ENCODE results near the gene EGFR.

DNA sequence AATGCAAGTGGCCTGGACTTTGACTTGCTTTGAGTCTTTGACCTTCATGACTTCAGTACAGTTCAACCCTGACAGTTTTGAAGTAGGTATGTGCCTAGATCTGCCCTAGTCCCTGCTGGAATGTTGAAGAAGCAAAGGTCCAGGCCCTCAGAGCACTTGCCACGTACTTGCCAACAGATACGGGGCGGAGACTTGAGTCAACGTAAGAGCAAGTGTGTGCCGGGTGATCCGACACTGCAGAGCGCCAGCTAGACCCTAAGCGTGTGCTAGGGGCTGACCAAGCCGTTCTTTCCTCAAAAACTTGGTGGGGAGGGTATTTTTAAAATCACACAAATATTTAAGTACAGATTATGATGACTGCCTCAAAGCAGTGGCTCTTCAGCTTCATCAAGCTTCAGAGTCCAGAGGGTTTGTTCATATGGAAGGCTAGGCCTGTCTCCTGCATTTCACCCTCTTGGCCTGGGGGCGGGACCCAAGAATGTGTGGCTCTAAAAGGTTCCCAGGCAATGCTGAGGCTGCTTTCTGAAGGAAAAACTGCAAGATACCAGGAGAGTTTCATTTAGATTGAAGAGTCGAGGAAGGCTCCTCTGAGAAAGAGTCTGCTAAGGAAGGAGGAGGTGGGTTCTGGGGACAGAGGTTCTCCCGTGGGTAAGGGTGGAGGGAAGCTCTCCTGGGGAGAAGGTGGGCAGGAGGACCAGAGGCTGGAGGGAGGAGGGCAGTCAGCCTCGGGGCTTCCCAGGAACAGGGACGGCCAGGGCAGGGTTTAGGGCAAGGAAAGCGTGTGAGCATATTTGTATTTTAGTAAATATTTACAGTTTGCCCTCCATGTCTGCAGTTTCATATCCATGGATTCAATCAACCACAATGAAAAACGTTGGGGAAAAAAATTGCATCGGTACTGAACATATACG lies 160.3 kb downstream of the EGFR start:
- TF ChIP-seq, protein P1, sequence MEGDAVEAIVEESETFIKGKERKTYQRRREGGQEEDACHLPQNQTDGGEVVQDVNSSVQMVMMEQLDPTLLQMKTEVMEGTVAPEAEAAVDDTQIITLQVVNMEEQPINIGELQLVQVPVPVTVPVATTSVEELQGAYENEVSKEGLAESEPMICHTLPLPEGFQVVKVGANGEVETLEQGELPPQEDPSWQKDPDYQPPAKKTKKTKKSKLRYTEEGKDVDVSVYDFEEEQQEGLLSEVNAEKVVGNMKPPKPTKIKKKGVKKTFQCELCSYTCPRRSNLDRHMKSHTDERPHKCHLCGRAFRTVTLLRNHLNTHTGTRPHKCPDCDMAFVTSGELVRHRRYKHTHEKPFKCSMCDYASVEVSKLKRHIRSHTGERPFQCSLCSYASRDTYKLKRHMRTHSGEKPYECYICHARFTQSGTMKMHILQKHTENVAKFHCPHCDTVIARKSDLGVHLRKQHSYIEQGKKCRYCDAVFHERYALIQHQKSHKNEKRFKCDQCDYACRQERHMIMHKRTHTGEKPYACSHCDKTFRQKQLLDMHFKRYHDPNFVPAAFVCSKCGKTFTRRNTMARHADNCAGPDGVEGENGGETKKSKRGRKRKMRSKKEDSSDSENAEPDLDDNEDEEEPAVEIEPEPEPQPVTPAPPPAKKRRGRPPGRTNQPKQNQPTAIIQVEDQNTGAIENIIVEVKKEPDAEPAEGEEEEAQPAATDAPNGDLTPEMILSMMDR (IDR thresholded peaks at IDR 0.05): no peak
- no peak for TF ChIP-seq POLR2A (IDR thresholded peaks at IDR 0.05)

Data from adrenal gland (tissue), 5 donors.